GM19328 (cell line): ENCODE data around the gene RFESD.
"Not testable (repeated sequence)": the region's sequence is repeated elsewhere in the genome, so short reads cannot be mapped to it uniquely, and the experiment has no call there.

Experiments used
- ATAC-seq: cut with Tn5 transposase; IDR thresholded peaks from one replicate; pipeline ENCODE4 v1.9.1; 2021; ENCODE audit warnings: mild to moderate bottlenecking, moderate library complexity; ENCODE audit not compliant: unreplicated experiment

Gene RFESD

DNA sequence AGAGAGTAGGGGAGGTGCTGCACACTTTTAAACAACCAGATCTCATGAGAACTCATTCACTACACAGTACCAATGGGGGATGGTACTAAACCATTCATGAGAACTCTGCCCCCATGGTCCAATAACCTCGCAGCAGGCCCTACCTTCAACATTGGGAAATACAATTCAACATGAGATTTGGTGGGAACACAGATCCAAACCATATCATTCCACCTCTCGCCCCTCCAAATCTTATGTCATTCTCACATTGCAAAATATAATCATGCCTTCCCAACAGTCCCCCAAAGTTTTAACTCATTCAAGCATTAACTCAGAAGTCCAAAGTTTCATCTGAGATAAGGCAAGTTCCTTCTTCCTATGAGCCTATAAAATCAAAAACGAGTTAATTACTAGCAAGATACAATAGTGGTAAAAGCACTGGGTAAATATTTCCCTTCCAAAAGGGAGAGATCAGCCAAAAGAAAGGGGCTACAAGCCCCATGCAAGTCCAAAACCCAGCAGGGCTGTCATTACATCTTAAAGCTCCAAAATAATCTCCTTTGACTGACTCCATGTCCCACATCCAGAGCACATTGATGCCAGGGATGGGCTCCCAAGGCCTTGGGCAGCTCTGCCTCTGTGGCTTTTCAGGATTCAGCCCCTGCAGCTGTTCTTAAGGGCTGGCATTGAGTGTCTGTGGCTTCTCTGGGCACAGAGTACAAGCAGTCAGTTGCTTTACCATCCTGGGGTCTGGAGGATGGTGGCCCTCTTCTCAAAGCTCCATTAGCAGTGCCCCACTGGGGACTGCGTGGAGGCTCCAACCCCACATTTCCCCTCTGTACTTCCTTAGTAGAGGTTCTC lies 18.4 kb upstream of the RFESD start:
- no peak for ATAC-seq

DNA sequence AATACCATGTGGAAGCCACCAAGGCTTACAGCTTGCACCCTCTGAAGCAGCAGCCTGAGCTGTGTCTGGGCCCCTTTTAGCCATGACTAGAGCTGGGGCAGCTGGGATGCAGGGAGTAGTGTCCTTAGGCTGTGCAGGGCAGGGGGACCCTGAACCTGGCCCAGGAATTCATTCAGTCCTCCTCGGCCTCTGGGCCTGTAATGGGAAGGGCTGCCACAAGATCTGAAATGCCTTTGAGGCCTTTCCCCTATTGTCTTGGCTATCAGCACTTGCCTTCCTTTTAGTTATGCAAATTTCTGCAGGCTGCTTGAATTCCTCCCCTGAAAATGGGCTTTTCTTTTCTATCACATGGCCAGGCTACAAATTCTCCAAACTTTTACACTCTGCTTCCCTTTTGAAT lies 17.6 kb upstream of the RFESD start:
- no peak for ATAC-seq

DNA sequence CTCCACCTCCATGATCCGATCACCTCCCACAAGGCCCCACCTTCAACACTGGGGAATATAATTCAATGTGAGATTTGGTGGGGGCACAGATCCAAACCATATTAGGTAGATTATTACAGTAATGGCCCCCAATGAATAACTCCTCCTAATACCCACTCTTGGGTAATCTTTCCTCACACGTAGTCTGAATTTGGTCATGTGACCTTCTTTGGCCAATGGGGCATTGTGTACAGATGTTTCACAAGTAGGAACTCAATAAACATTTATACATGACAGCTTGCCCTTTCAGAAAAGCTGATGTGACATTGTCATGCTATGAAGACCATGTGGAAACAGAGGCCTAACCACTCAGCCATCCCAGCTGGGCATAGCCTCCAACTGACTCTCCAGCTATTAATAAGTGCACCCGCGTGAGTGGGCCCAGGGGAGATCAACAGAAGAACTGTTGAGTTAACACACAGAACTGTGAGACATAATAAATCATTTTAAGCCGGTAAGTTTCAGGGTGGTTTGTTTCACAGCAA lies 16.1 kb upstream of the RFESD start:
- ATAC-seq: no peak

DNA sequence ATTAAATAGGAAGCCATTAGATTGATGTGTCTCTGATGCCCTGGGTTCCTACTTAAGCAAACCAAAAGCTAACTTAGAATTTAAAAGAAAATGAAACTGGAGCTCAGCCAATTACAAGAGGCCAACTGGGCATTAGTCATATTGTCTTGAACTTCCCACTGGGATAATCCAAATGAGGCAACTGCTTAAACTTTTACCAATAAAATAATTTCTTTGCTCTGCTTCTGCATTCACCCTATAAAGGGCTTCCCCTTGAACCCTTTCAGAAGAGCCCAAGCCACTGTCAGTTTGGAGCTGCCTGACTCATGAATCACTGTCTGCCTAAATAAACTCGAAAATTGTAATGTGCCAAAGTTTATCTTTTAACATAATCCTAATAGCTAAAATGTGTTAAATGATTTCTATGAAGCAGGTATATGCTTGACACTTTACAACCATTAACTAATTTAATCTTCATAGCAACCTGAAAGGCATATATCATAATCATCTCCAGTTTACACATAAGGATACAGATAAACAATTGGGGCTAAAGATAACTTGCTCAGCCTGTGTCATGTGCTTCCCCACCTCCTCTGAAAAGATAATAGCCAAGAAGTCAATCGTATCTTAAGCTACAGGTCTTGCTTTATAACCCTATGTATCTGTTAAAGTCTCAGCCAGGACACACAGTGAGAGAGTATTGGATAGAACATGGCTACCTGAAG lies 15.2 kb upstream of the RFESD start:
- ATAC-seq: no peak

DNA sequence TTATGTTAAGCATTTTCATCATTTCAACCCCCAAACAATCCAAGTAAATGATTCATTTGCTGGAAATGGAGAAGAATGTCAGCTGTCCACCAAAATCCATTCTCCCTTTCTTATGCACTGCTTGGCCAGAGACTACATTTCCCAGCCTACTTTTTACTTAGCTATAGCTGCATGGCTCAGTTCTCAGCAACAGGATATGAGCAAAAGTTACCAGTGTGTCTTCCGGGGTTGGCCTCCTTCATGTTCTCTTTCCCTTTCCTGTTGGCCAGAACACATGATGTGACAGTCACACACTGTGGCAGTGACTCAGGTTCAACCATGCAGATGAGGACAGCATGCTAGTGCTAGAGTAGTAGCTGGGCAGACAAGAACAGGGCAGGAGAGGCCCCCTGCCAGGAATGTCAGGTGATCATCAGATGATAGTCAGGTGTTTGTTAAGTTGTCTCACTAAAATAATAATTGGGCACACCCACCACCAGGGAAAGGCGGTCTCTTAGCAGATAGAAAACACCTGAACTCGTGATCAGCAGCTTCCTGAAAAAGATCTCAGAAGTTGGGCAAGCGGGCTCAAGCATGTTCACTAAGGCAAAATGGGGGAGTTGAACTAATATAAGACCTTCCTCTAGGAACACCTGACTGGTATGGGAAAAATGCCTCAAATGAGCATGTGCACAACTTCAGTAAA lies 14.4 kb upstream of the RFESD start:
- ATAC-seq: peak; percentile 88

DNA sequence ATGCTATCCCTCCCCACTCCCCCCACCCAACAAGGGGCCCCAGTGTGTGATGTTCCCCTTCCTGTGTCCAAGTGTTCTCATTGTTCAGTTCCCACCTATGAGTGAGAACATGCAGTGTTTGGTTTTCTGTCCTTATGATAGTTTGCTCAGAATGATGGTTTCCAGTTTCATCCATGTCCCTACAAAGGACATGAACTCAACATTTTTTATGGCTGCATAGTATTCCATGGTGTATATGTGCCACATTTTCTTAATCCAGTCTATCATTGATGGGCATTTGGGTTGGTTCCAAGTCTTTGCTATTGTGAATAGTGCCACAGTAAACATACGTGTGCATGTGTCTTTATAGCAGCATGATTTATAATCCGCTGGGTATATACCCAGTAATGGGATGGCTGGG lies 13.6 kb upstream of the RFESD start:
- not testable (repeated sequence) for ATAC-seq

DNA sequence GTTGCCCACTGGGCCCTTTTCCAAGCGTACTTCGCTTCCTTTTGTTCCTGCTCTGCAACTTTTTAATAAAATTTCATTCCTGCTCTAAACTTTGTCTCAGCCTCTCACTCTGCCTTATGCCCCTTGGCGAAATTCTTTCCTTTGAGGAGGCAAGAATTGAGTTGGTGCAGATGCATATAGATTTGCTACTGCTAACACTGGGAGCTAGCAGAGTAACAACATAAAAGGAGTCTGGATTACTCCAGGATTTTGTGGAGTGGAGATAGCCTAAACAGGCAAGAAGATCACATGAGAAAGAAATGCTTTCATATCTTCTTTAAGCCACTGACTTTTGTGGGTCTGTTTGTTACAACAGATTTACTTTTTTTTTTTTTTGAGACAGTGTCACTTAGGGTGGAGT lies 12.9 kb upstream of the RFESD start:
- no peak for ATAC-seq

DNA sequence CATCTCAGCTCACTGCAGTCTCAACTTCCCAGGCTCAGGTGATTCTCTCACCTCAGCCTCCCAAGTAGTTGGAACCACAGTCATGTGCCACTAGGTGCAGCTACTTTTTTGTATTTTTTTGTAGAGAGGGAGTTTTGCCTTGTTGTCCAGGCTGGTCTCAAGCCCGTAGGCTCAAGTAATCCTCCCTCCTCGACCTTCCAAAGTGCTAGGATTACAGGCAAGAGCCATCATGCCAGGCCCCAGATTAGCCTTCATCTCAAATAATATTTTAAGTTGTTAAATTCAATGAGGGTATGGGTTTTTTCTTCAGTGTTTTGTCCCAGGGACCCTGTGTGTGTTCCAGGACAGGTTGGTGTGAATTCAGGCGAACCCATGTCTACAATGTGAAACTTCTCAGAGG lies 12.5 kb upstream of the RFESD start:
- ATAC-seq: no peak

DNA sequence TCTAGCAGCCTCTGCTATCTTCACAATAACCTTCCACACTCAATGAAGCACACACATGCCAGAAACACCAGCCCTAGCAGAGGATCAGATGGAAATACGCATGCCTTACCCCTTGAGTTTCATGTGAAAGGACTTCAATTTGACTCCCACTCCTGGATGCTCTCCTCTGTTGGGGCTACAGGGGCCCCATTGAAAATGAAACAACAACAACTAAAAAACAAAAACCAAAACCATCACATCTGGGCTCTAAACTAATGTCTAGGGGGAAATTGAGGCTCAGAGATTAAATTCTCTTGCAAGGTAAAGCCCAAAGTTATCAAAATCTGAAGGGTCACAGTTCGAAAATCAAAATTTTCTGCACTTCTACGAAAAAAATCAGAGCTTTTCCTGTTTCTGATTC lies 7.9 kb upstream of the RFESD start:
- no peak for ATAC-seq

DNA sequence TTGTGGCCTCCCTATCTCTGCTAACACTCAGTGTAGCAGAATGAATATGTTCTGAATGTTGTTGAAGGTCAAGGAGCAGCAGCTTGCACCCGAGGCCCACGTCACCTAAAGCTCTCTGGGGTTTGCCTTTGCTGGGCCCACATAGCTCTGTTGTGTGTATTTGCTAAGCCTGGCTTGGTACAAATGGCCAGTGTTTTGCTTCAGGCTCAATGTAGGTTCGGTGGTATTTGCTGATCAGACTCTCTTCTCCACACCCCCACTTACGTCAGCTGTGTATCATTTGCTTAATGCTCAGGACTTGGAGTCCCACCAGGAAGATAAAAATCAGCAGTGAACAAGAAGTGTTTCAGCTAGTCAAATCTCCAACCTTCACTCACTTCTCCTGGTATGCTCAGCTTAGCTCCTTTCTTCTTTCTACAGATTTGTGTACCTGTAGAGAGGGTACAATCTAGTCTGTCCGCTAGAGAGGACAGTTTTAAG lies 4.8 kb upstream of the RFESD start:
- ATAC-seq: no peak

DNA sequence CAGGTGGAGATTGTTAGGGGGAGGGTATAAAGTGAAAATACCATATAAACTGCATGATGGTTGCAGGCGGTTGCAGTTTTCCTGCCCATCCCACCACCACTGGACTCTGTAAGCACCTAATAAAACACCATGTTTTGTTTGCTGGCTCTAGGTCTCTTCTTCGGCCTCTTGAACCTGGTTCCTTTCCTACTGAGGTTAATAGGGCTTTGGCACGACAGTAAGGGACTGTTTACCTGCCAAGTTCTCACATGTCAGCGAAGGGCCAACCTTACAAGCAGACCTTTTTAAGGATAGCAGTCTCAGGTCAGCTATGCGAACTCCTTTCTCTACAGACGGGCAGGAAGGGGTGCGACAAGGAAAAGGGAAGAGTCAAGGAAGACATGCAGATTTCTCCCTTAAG lies 3.4 kb upstream of the RFESD start:
- no peak for ATAC-seq

DNA sequence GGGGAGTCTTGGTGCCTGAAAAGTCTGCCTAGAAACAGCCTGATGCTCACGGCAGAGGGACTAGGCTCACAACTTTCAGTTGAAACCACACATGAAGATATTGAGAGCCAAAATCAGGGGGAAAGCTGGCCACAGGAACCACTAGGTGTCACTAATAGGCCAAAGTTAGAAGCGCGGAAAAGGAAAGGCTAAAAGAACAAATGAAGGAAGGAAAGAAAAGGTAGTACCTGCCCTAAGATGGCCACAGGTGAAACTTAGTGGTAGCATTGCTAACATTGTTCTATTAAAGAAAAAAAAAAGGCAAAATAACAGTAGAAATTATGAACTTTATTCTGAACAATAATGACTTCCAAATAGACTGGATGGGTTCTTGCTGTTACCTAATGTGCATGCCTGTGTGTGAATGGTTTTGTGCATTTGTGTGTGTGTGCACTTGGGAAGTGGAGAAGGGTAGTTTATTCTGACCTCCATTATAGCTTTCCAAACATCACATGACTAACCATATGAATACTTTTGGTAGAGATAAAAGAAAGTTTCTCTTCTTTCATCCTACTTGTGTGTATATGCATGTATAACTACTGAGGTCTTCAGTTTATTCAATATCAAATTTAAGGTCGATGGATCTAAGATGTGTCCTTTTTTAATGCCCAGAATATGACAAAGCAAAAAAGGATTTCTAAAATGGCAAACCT lies 2.1 kb upstream of the RFESD start:
- ATAC-seq: peak; percentile 40

DNA sequence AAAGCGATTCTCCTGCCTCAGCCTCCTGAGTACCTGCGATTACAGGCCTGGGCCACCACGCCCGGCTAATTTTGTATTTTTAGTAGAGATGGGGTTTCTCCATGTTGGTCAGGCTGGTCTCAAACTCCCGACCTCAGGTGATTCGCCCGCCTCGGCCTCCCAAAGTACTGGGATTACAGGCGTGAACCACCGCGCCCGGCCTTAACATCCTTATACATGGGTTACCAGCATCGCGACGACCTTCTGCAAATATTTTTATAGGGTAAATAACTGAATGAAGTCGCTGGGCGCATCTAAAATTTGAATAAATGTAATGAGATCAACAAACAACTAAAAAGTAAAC lies 380 bp upstream of the RFESD start:
- not testable (repeated sequence) for ATAC-seq

DNA sequence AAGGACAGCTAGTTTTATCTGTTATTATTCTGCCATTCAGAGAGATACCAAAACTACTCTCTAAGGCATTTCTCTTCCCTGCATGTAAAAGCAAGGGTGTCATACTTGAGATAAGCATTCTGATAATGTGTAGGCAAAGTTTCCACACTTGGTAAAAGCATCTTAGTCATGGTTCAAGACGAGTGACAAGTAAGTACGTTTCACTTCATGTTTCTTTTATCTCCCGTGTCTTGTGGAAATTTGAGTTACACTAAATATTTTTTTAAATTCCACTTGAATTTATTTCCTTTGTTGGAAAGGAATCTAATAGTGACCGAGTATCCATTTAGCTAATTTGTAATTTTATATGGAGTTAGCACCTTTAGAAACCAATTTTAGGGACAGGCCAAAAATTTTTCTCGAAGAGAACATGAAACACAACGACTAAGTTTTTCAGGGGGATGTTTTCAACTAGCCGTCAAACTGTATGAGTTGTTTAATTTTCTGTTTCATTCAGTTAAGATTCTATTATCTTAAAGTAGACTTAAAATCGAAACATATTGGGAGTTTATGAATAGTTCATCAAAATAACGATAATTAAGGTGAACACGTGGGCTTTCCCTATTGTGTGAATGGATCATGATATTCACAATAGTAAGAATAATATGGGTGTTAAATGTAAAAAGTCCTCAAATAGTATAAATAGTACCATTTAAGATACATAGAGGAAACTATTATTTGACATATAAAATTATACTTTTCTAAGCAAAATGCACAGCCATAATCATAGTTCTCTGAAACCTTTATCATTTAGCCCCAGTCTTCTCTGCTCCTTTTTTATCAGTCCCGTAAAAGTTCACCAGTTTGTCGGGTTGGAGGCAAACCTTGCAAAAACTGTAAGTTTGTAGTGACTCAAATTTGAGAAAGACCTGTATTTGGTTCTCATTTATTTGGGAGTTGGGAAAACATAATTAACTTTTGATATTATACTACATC lies 1.6 kb downstream of the RFESD start:
- ATAC-seq: no peak

DNA sequence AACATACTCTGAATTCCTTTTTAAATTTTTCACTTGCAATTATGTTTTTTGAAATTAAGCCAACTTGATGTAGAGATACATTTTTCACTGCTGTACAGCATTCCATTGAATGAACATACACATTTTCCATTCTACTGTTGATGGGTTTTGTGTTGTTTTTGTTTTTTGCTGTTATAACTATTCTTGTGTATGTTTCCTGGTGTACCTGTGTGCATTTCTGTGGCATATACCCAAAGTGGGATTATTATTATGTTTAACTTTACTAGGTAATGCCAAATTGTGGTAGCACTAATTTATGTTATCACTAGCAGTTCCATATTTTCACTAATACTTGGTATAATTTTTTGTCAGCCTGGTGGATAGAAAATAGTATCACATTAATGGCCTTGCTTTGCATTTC lies 2.7 kb downstream of the RFESD start:
- ATAC-seq: no peak

DNA sequence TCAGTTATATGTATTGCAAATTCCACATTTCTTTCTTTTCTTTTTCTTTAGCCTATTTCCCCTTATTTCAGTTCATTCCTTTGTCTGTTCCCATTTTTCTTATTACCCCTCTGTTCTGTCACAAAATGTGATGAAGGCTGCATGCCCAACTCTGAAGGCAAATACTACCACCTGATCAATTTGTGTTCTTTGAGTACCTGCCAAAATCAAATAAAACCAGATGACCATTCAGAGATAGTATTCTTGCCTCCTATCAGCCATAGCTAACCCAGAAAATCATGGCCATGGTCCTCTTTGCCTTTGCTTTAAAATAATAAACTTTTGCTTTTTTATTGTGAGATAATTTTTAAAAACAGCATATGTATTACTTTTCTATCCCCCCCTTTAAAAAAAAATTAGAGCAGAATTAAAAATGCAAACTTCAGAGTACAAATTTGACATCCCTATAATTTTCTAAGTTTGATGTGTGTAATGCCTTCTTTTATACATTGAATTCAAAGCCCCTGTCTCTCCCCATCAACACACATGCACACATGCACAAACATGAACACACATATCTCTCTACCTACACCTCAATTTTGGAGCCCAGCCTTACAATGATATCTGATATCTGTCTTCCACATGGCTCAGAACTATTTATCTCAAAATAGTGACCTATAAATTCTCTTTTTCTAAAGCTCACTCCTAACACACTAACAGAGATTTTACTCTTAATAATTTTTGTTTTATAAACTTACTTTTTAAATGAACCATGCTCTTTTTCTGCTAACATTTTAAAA lies 3.5 kb downstream of the RFESD start:
- ATAC-seq: no peak

DNA sequence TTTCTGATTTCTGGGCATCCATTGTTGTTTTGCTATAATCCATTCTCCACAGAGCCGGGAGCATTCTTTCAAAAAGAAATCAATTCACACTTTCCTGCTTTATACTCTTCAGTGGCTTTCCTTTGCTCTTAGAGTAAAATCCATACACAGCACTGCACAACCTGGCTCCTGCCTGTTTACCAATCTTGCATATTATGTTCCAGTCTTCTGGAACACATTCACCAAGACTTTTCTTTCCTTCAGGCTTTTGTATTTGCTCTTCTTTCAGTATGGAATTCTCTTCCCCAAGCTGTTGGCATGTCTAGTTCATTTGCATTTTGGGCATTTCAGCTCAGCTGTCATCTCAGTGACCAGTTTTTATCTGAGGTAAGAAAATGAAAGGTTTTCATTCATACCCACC lies 6.3 kb downstream of the RFESD start:
- no peak for ATAC-seq

DNA sequence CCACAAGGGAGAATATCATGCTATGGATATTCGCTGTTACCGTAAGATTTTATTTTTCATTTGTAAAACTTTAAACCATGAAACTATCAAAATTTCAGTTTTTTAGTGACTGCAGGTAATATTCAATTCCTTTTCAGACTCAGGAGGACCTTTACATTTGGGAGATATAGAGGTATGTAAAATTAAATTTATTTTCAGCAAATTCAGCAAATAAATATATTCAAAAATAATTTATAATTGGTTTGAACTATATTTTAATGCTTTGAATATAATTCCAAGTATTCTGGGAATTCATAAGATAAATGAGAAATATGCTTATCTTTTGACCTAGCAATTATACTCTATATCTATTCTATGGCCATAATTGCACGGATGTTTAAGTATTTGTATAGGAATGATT lies 7.6 kb downstream of the RFESD start:
- ATAC-seq: no peak

DNA sequence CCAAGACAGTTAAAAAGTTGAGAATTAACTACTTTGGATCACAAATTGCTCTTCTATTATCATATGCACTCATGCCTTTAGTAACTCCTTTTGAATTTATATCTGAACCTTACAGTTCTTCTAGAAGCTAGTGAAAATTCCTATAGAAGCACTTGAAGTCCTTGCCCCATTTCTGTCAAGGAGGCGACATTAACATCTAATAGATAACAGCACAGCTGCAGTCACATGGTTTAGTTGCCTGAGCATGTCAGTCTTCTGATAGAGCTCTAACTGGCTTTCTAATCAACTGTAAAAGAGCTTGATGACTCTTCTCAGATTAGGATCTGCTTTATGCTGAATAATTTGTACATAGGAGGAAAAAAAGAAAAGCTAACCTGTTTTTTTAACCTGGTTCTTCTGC lies 9.0 kb downstream of the RFESD start:
- no peak for ATAC-seq
